Activated CD4-positive, alpha-beta memory T cell treated with anti-CD3 and anti-CD28 coated beads for 36 hours (primary cell): ENCODE results near the gene ENPP7. TPM values are rescaled to one million over a fixed set of nuclear protein-coding genes. Genes with fewer than 3 reads are reported as not detected.

ENCODE experiments used
- CTCF ChIA-PET: fragments of 350-600 bp; sonication (Branson Sonifier 250); formaldehyde crosslinking; loops from one replicate; lab custom pipeline; 2021; ENCODE audit warnings: antibody characterized with exemption, inconsistent platforms; lab: Charles Lee
- POLR2A ChIA-PET: fragments of 350-600 bp; sonication (Branson Sonifier 250); formaldehyde crosslinking; loops from one replicate; lab custom pipeline; 2021; ENCODE audit warnings: antibody characterized with exemption; lab: Charles Lee
- DNase-seq: peaks from one replicate; pipeline ENCODE4 v3.0.0-alpha.2; 2020
- H3K27ac Mint-ChIP-seq: one replicate; pipeline ENCODE4 v1.8.0; 2021; ENCODE audit warnings: mixed read lengths
- H3K27me3 Mint-ChIP-seq: one replicate; pipeline ENCODE4 v1.8.0; 2021; ENCODE audit warnings: mixed read lengths
- H3K36me3 Mint-ChIP-seq: one replicate; pipeline ENCODE4 v1.8.0; 2021; ENCODE audit warnings: mixed read lengths
- H3K4me1 Mint-ChIP-seq: one replicate; pipeline ENCODE4 v1.8.0; 2021; ENCODE audit warnings: low read depth, mixed read lengths
- H3K4me3 Mint-ChIP-seq: one replicate; pipeline ENCODE4 v1.8.0; 2021; ENCODE audit warnings: mild to moderate bottlenecking, mixed read lengths
- H3K9me3 Mint-ChIP-seq: one replicate; pipeline ENCODE4 v1.8.0; 2021; ENCODE audit warnings: mixed read lengths
- intact Hi-C: fragments of 100-400 bp; cut with micrococcal nuclease; formaldehyde crosslinking; loops from one replicate; pipeline ENCODE4 v1.15.1; 2023
- total RNA-seq, 2 experiments: library from RNA; stranded (reverse); gene quantifications; one replicate each; pipeline ENCODE4 v1.2.3, GENCODE V29; 2021

Gene ENPP7
- total RNA-seq, 2 experiments from 2014 or later = 0.10 TPM; not detected in 1

- intact Hi-C loops = no loop called here
- POLR2A ChIA-PET = no interaction called here
- CTCF ChIA-PET = interaction anchor here (2.0 kb wide), 1 partner anchor 13 kb away, joined by 7 read pairs; no protein-coding TSS in a partner anchor
- H3K27me3 Mint-ChIP-seq = peaks cover 41% of the 10 kb centered on the region
- H3K27ac Mint-ChIP-seq = no peak overlapping the region
- no peak for DNase-seq
- no peaks in the 10 kb centered on the region for H3K36me3 Mint-ChIP-seq
- no peaks in the 10 kb centered on the region for H3K9me3 Mint-ChIP-seq
- no peaks in the 10 kb centered on the region for H3K4me1 Mint-ChIP-seq
- H3K4me3 Mint-ChIP-seq = no peak overlapping the region
Observed at GRCh38 chr17:79695293-79695790, 35.4 kb upstream of the ENPP7 start.

DNA sequence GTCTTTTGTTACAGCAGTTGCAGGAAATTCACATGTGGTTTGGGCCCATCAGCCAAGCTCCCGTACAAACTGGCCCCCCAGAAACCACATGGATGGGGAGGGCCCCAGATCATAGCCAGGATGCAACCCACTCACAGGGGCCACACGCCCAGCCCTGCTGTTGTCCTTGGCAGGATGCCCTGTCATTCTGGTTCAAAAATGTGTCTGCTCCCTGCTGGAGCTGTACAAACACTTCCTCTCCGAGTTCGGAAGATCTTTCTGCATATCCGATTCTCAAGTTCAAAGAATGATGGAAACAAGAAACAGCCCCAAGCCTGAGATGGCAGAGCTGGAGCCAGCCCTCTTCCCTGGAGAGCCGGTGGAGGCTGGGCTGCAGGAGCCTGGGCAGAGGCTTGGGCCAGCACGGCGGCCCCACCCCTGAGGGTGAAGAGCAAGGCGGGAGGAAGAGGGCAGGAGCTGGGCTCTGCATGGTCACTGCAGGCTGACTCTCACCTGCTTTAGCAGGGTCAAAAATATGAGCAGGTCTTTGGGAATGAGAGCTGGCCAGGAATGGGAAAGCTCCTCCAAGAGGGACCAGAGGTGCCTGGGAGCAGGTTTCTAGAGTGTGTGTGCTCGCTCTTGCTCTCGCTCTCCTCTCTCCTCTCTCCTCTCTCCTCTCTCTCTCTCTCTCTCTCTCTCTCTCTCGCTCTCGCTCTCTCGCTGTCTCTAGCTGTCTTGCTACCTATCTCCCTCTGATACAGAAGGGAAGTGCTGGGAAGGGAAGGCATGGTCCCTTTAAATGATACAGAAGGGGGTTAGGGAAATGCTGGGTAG, 34.7 kb upstream of the ENPP7 start:
- intact Hi-C loops = no loop called here
- H3K27ac Mint-ChIP-seq = no peak overlapping the region
- no peaks in the 10 kb centered on the region for H3K4me1 Mint-ChIP-seq
- no peak overlapping the region for H3K4me3 Mint-ChIP-seq
- DNase-seq = no peak
- ChIA-PET POLR2A (no interaction called here), CTCF (interaction anchor here (2.0 kb wide), 1 partner anchor 12 kb away, joined by 7 read pairs; no protein-coding TSS in a partner anchor)
- peaks cover 39% of the 10 kb centered on the region for H3K27me3 Mint-ChIP-seq
- no peaks in the 10 kb centered on the region for H3K9me3 Mint-ChIP-seq
- no peaks in the 10 kb centered on the region for H3K36me3 Mint-ChIP-seq

- Mint-ChIP-seq H3K4me3 (no peak overlapping the region), H3K27me3 (peaks cover 38% of the 10 kb centered on the region), H3K27ac (no peak overlapping the region), H3K4me1 (no peaks in the 10 kb centered on the region), H3K9me3 (no peaks in the 10 kb centered on the region), H3K36me3 (no peaks in the 10 kb centered on the region)
- intact Hi-C loops = no loop called here
- POLR2A ChIA-PET = no interaction called here
- CTCF ChIA-PET = interaction anchor here (2.0 kb wide), 1 partner anchor 11 kb away, joined by 7 read pairs; no protein-coding TSS in a partner anchor
- DNase-seq = no peak
Observed at GRCh38 chr17:79696610-79696982, 34.1 kb upstream of the ENPP7 start.

GRCh38 chr17:79698146-79698846, 32.4 kb upstream of the ENPP7 start:
- intact Hi-C loops = no loop called here
- no peak for DNase-seq
- no peaks in the 10 kb centered on the region for H3K36me3 Mint-ChIP-seq
- peaks cover 32% of the 10 kb centered on the region for H3K27me3 Mint-ChIP-seq
- no peaks in the 10 kb centered on the region for H3K9me3 Mint-ChIP-seq
- ChIA-PET POLR2A (no interaction called here), CTCF (no interaction called here)
- H3K27ac Mint-ChIP-seq = no peak overlapping the region
- no peak overlapping the region for H3K4me3 Mint-ChIP-seq
- no peaks in the 10 kb centered on the region for H3K4me1 Mint-ChIP-seq

GRCh38 chr17:79699386-79700036, 31.2 kb upstream of the ENPP7 start:
- H3K27me3 Mint-ChIP-seq = peaks cover 30% of the 10 kb centered on the region
- ChIA-PET CTCF (no interaction called here), POLR2A (no interaction called here)
- no peaks in the 10 kb centered on the region for H3K4me1 Mint-ChIP-seq
- DNase-seq = no peak
- H3K27ac Mint-ChIP-seq = no peak overlapping the region
- H3K9me3 Mint-ChIP-seq = no peaks in the 10 kb centered on the region
- H3K4me3 Mint-ChIP-seq = no peak overlapping the region
- intact Hi-C loops = no loop called here
- no peaks in the 10 kb centered on the region for H3K36me3 Mint-ChIP-seq

- intact Hi-C loops = no loop called here
- CTCF ChIA-PET = no interaction called here
- no peaks in the 10 kb centered on the region for H3K4me1 Mint-ChIP-seq
Observed at GRCh38 chr17:79700592-79700991, 30.2 kb upstream of the ENPP7 start.

DNA sequence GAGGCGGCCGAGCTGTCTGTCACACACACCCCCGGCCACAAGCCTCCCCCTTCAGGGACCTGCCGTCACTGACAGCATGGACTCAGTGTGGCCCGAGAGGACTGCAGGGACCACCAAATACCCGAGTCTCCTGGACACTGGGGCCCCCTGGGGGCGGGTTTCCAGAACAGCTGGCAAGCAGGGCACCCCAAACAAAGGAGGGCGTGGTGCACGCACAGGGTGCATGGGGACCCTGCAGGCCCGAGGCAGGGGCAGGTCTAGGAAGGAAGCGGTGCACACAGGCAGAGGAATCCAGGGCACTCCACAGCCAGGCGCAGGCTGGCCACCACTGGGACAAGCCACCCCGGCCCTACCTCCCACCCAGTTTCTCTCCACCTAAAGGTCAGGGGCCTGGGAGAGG, 28.7 kb upstream of the ENPP7 start:
- no peak for DNase-seq
- Mint-ChIP-seq H3K4me1 (no peaks in the 10 kb centered on the region), H3K36me3 (no peaks in the 10 kb centered on the region), H3K27me3 (peaks cover 11% of the 10 kb centered on the region), H3K4me3 (no peak overlapping the region), H3K9me3 (no peaks in the 10 kb centered on the region), H3K27ac (no peak overlapping the region)
- CTCF ChIA-PET = no interaction called here
- intact Hi-C loops = no loop called here
- POLR2A ChIA-PET = no interaction called here

More at GRCh38 chr17:79700592-79700991, 30.2 kb upstream of the ENPP7 start:
- Mint-ChIP-seq H3K9me3 (no peaks in the 10 kb centered on the region), H3K27me3 (peaks cover 23% of the 10 kb centered on the region), H3K4me3 (no peak overlapping the region), H3K27ac (no peak overlapping the region), H3K36me3 (no peaks in the 10 kb centered on the region)
- DNase-seq = no peak
- POLR2A ChIA-PET = no interaction called here

DNA sequence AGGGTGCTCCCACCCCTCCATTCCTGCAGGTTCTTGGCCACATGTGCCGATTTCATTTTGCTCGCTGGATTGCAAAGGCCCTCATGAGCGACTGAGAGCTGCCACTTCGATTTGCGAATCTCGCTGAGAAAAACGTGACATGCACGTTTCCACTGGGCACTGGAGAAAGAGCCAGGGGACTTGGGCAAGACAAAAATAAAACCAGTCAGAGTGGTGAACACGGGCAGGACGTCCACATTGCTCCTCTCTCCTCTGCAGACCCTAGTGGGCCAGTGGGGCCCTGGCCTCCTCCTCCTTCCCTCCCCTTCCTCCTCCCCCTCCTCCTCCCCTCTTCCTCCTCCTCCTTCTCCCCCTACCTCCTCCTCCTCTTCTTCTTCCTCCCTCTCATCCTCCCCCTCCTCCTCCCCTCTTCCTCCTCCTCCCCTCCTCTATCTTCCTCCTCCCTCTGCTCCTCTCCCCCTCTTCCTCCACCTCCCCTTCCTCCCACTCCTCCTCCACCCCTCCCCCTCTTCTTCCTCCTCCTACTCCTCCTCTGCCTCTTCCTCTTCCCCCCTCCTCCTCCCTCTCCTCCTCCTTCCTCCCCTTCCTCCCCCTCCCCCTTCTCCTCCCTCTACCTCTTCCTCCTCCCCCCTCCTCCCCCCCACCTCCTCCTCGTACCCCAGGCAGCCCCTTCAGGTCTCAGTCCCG, 28.1 kb upstream of the ENPP7 start:
- no peak for DNase-seq
- no peaks in the 10 kb centered on the region for H3K4me1 Mint-ChIP-seq
- H3K4me3 Mint-ChIP-seq = no peak overlapping the region
- no peaks in the 10 kb centered on the region for H3K36me3 Mint-ChIP-seq
- POLR2A ChIA-PET = no interaction called here
- H3K27me3 Mint-ChIP-seq = peaks cover 4% of the 10 kb centered on the region
- intact Hi-C loops = no loop called here
- no peaks in the 10 kb centered on the region for H3K9me3 Mint-ChIP-seq
- no peak overlapping the region for H3K27ac Mint-ChIP-seq
- CTCF ChIA-PET = no interaction called here

- H3K27ac Mint-ChIP-seq = no peak overlapping the region
- CTCF ChIA-PET = no interaction called here
- H3K9me3 Mint-ChIP-seq = no peaks in the 10 kb centered on the region
- H3K4me3 Mint-ChIP-seq = no peak overlapping the region
- no peaks in the 10 kb centered on the region for H3K36me3 Mint-ChIP-seq
- H3K4me1 Mint-ChIP-seq = no peaks in the 10 kb centered on the region
- H3K27me3 Mint-ChIP-seq = peaks cover 2% of the 10 kb centered on the region
- POLR2A ChIA-PET = no interaction called here
- DNase-seq = no peak
- intact Hi-C loops = loop anchor here (5.0 kb wide), 1 partner anchor 302 kb away; no protein-coding TSS in a partner anchor
Observed at GRCh38 chr17:79704691-79705090, 26.1 kb upstream of the ENPP7 start.

GRCh38 chr17:79705674-79706073, 25.1 kb upstream of the ENPP7 start:
- H3K27me3 Mint-ChIP-seq = no peaks in the 10 kb centered on the region
- H3K4me3 Mint-ChIP-seq = no peak overlapping the region
- no peaks in the 10 kb centered on the region for H3K36me3 Mint-ChIP-seq
- no peaks in the 10 kb centered on the region for H3K9me3 Mint-ChIP-seq
- CTCF ChIA-PET = no interaction called here
- no peak overlapping the region for H3K27ac Mint-ChIP-seq
- intact Hi-C loops = loop anchor here (5.0 kb wide), 1 partner anchor 303 kb away; no protein-coding TSS in a partner anchor
- no peak for DNase-seq
- POLR2A ChIA-PET = no interaction called here
- H3K4me1 Mint-ChIP-seq = no peaks in the 10 kb centered on the region

DNA sequence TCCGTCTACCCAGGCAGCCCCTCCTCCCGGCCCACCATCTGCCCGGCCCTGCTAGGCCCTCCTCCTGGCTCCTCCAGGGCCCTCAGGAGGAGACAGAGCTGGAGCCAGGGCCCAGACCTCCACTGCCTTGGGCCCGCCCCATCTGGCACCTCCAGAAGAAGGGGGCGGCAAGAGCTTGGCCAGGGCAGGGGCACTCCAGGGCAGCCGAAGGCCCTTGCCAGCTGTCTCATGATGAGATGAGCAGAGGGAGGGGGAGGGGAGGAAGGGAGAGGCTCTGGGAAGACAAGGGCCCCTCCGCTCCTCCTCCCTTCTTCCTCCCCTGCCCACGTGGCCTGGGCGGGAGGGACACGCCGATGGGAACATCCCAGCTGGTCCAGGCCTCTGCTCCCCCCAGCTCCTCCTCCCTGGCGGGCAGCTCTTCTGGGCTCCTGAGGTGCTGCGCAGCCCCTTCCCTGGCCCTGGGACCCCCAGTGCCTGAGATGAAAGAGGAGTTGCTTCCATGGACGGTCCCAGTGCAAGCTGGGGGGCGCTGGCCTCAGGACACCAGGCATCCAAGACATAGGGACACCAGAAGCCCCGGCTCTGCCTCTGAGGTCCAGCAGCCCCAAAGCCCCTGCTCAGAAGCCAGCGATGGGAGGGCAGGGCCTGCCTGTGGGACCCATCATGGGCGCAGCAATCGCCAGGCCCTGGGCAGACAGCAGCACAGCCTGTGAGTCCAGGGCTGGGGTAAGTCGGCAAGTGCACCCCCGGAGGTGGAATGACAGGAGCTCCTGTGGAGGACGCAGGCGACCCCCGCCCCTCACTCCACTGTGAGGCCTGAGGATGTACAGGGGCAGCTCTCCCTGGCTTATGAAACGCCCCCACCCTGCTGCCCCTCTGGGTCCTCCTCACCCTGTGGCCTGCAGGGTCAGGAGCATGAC, 23.6 kb upstream of the ENPP7 start:
- Mint-ChIP-seq H3K9me3 (no peaks in the 10 kb centered on the region), H3K36me3 (no peaks in the 10 kb centered on the region), H3K4me3 (no peak overlapping the region), H3K27me3 (peaks cover 4% of the 10 kb centered on the region), H3K27ac (no peak overlapping the region), H3K4me1 (no peaks in the 10 kb centered on the region)
- intact Hi-C loops = loop anchor here (5.0 kb wide), 1 partner anchor 305 kb away; no protein-coding TSS in a partner anchor
- ChIA-PET POLR2A (interaction anchor here (0.8 kb wide), 1 partner anchor 305 kb away, joined by 3 read pairs; no protein-coding TSS in a partner anchor), CTCF (interaction anchor here (2.0 to 2.5 kb wide), 2 partner anchors 11 to 21 kb away, joined by 5 to 7 read pairs; no protein-coding TSS in a partner anchor)
- no peak for DNase-seq
